Smooth muscle cell (in vitro differentiated cells): ENCODE measurements around the gene EDDM13. TPM values are rescaled to one million over a fixed set of nuclear protein-coding genes. Genes with fewer than 3 reads are reported as not detected.

Experiments used
- DNase-seq: peaks from one replicate; lab custom pipeline; 2025; ENCODE audit not compliant: unreplicated experiment; lab: John Stamatoyannopoulos, UW
- H2AFZ ChIP-seq: fragments of 200-600 bp; sonication (generic); 2 replicates; pipeline ENCODE4 v1.6.0; 2016; ENCODE audit warnings: antibody characterized with exemption, low read depth, mild to moderate bottlenecking
- H3F3A ChIP-seq: fragments of 200-600 bp; sonication (generic); 2 replicates; pipeline ENCODE4 v1.6.0; 2017; ENCODE audit warnings: antibody characterized with exemption, low read depth
- H3K27ac ChIP-seq: fragments of 200-600 bp; sonication (generic); 2 replicates; pipeline ENCODE4 v1.5.1; 2016; ENCODE audit warnings: low read depth, mild to moderate bottlenecking
- H3K27me3 ChIP-seq: fragments of 200-600 bp; sonication (generic); 2 replicates; pipeline ENCODE4 v1.6.1; 2016; ENCODE audit warnings: low read depth, mild to moderate bottlenecking
- H3K36me3 ChIP-seq: fragments of 200-600 bp; sonication (generic); 2 replicates; pipeline ENCODE4 v1.5.1; 2016; ENCODE audit warnings: low read depth
- H3K4me1 ChIP-seq: fragments of 200-600 bp; sonication (generic); 2 replicates; pipeline ENCODE4 v1.5.1; 2016; ENCODE audit warnings: low read depth
- H3K4me2 ChIP-seq: fragments of 200-600 bp; sonication (generic); 2 replicates; pipeline ENCODE4 v1.6.0; 2016; ENCODE audit warnings: mild to moderate bottlenecking
- H3K4me3 ChIP-seq: fragments of 200-600 bp; sonication (generic); 2 replicates; pipeline ENCODE4 v1.5.1; 2016; ENCODE audit warnings: mild to moderate bottlenecking
- H3K79me2 ChIP-seq: fragments of 200-600 bp; sonication (generic); 2 replicates; pipeline ENCODE4 v1.6.0; 2016; ENCODE audit warnings: low read depth, mild to moderate bottlenecking
- H3K9ac ChIP-seq: fragments of 200-600 bp; sonication (generic); 2 replicates; pipeline ENCODE4 v1.6.0; 2016; ENCODE audit warnings: low read depth
- H3K9me3 ChIP-seq: fragments of 200-600 bp; sonication (generic); replicated peaks from 2 replicates; pipeline ENCODE4 v1.5.1; 2016; ENCODE audit warnings: low read depth
- H4K20me1 ChIP-seq: fragments of 200-600 bp; sonication (generic); 2 replicates; pipeline ENCODE4 v1.6.0; 2016; ENCODE audit warnings: low read depth
- WGBS: methylation state at CpG from one replicate; pipeline ENCODE4 v1.1.7; 2016; ENCODE audit warnings: low lambda C conversion rate; 5-methylcytosine and 5-hydroxymethylcytosine counted together
- polyA plus RNA-seq: library from polyadenylated mRNA; unstranded; fragments of >200 nt; fragmentation: Nextera tagmentation; extraction: Ambion mirVana; gene quantifications from 2 replicates; pipeline ENCODE4 v1.2.1, GENCODE V29; 2016
- small RNA-seq: library from RNA; depleted of rRNA; stranded (forward); fragments of <200 nt; gene quantifications from one replicate; pipeline ENCODE3, GENCODE V24; 2014
- total RNA-seq: library from RNA; depleted of rRNA; stranded (reverse); fragments of >200 nt; gene quantifications from 2 replicates; pipeline ENCODE4 v1.2.3, GENCODE V29; 2014
- TF ChIP-seq, protein P1 (sequence below): fragments of 200-600 bp; sonication (generic); IDR thresholded peaks from 2 replicates; pipeline ENCODE4 v1.5.1; 2017; ENCODE audit warnings: borderline replicate concordance, mild to moderate bottlenecking, antibody characterized with exemption; ENCODE audit not compliant: insufficient read depth, poor library complexity, severe bottlenecking

Gene EDDM13
- total and polyA plus RNA-seq, 2 experiments from 2014 or later = 0.58 TPM; not detected in 1

DNA sequence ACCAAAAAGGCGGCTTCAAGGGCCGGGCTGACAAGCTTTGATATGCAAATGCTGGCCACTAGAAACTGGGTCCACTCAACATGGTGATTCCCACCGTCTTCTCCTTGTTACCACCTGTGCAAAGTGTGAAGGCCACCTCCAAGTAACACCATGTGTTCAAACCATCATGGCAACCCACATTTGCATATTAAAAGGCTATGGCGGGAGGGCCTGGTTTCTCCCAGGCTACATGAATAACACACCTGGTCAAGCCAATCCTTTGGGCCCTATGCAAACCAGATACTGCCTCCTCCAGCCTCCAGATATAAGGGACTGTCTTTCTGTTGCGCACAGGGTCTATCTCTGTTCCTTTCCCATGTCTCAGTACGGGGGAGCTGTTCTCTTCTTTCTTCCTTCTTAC lies 78.7 kb downstream of the EDDM13 start:
- H2AFZ ChIP-seq = no peak overlapping the region
- H3K4me1 ChIP-seq = no peaks in the 10 kb centered on the region
- no peak overlapping the region for H3K9ac ChIP-seq
- H3K4me2 ChIP-seq = no peak overlapping the region
- no peaks in the 10 kb centered on the region for H3K79me2 ChIP-seq
- WGBS = 64% methylated on average over 6 of the region's 6 CpGs
- H3F3A ChIP-seq = no peaks in the 10 kb centered on the region
- TF ChIP-seq, protein P1, sequence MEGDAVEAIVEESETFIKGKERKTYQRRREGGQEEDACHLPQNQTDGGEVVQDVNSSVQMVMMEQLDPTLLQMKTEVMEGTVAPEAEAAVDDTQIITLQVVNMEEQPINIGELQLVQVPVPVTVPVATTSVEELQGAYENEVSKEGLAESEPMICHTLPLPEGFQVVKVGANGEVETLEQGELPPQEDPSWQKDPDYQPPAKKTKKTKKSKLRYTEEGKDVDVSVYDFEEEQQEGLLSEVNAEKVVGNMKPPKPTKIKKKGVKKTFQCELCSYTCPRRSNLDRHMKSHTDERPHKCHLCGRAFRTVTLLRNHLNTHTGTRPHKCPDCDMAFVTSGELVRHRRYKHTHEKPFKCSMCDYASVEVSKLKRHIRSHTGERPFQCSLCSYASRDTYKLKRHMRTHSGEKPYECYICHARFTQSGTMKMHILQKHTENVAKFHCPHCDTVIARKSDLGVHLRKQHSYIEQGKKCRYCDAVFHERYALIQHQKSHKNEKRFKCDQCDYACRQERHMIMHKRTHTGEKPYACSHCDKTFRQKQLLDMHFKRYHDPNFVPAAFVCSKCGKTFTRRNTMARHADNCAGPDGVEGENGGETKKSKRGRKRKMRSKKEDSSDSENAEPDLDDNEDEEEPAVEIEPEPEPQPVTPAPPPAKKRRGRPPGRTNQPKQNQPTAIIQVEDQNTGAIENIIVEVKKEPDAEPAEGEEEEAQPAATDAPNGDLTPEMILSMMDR = no peak
- no peaks in the 10 kb centered on the region for H3K9me3 ChIP-seq
- H3K4me3 ChIP-seq = no peak overlapping the region
- no peak overlapping the region for H3K27ac ChIP-seq
- no peaks in the 10 kb centered on the region for H4K20me1 ChIP-seq
- H3K27me3 ChIP-seq = no peaks in the 10 kb centered on the region
- DNase-seq = no peak
- H3K36me3 ChIP-seq = no peaks in the 10 kb centered on the region

DNA sequence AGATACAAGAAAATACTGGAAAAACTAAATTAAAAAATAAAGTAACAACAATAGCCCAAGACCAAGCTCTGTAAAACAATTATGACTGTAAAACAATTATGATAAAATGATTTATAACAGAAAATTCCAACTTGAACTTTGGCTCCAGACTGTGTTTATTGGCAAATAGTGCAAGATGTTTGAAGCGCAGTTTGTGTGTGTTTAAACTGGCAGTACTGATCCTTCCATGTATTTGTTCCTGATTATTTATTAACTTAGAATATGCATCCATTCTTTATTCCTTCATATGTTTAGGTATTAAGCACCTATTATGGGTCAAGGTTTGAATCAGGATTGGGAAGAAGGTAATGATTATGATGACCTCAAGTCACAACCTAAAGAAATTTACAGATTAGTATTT lies 83.0 kb downstream of the EDDM13 start:
- H3K36me3 ChIP-seq = no peaks in the 10 kb centered on the region
- DNase-seq = no peak
- no peak overlapping the region for H3K4me3 ChIP-seq
- H2AFZ ChIP-seq = no peak overlapping the region
- TF ChIP-seq, protein P1 = no peak
- no peaks in the 10 kb centered on the region for H4K20me1 ChIP-seq
- H3K79me2 ChIP-seq = no peaks in the 10 kb centered on the region
- no peaks in the 10 kb centered on the region for H3K4me1 ChIP-seq
- no peaks in the 10 kb centered on the region for H3K27me3 ChIP-seq
- no peaks in the 10 kb centered on the region for H3K9me3 ChIP-seq
- no peak overlapping the region for H3K27ac ChIP-seq
- H3K4me2 ChIP-seq = no peak overlapping the region
- WGBS = 89% methylated on average over 1 of the region's 1 CpG
- no peaks in the 10 kb centered on the region for H3F3A ChIP-seq
- H3K9ac ChIP-seq = no peak overlapping the region

DNA sequence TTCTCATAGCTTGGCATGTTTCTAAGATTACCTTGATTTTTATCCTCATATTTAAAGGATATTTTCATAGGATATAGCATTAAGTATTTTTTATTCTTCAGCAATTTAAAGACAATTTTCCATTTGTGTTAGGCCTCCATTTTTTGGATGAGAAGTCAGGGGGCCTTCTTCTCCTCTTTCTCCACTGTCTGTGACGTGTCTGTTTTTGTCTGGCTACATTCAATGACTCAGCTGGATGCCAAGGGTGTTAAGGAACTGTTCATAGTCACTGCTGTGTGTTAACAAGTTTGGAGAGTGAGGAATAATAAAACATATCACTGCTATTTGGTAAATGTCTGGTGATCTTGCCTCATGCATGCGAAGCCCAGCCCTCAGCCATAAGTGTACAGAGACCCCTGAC lies 84.4 kb downstream of the EDDM13 start:
- Histone ChIP-seq H3K27ac (no peak overlapping the region), H3K4me1 (no peaks in the 10 kb centered on the region), H3K9ac (no peak overlapping the region), H4K20me1 (no peaks in the 10 kb centered on the region), H2AFZ (no peak overlapping the region), H3F3A (no peaks in the 10 kb centered on the region), H3K4me2 (no peak overlapping the region), H3K4me3 (no peak overlapping the region), H3K27me3 (no peaks in the 10 kb centered on the region), H3K79me2 (no peaks in the 10 kb centered on the region), H3K36me3 (no peaks in the 10 kb centered on the region), H3K9me3 (no peaks in the 10 kb centered on the region)
- 58% methylated on average over 2 of the region's 2 CpGs for WGBS
- no peak for DNase-seq
- TF ChIP-seq, protein P1 = no peak

Small RNA genes lying within 50 kb of the gene (small RNA-seq; reads per million reads assigned to genes)
- gene RF00019 = not detected

Other genes with a start within 250 kb of the EDDM13 start
- gene ZNF787, start 151.5 kb upstream of the EDDM13 start, total RNA-seq = 7.4 and 10.0 TPM in 2 replicates
- 20.3 and 22.8 TPM in 2 replicates for gene ZNF787, start 151.5 kb upstream of the EDDM13 start, polyA plus RNA-seq
- gene ZNF444, start 131.5 kb upstream of the EDDM13 start, total RNA-seq = 10.8 and 20.0 TPM in 2 replicates
- gene ZNF444, start 131.5 kb upstream of the EDDM13 start, polyA plus RNA-seq = 40.6 and 55.5 TPM in 2 replicates
- gene GALP, start 96.7 kb upstream of the EDDM13 start, total RNA-seq = not detected in 2 replicates
- not detected in 2 replicates for gene GALP, start 96.7 kb upstream of the EDDM13 start, polyA plus RNA-seq
- not detected in 2 replicates for gene ZSCAN5B, start 75.0 kb upstream of the EDDM13 start, total RNA-seq
- 0.19 TPM in 1 of 2 replicates, not detected in the other for gene ZSCAN5B, start 75.0 kb upstream of the EDDM13 start, polyA plus RNA-seq
- not detected in 2 replicates for gene ZSCAN5C, start 70.5 kb upstream of the EDDM13 start, total RNA-seq
- not detected in 2 replicates for gene ZSCAN5C, start 70.5 kb upstream of the EDDM13 start, polyA plus RNA-seq
- 4.7 and 7.4 TPM in 2 replicates for gene ZSCAN5A, start 42.1 kb downstream of the EDDM13 start, total RNA-seq
- gene ZSCAN5A, start 42.1 kb downstream of the EDDM13 start, polyA plus RNA-seq = 5.3 and 11.0 TPM in 2 replicates
- gene ZNF582, start 120.8 kb downstream of the EDDM13 start, total RNA-seq = 0.99 and 4.9 TPM in 2 replicates
- 3.8 and 4.4 TPM in 2 replicates for gene ZNF582, start 120.8 kb downstream of the EDDM13 start, polyA plus RNA-seq
- gene ZNF583, start 131.6 kb downstream of the EDDM13 start, total RNA-seq = 5.5 and 7.9 TPM in 2 replicates
- 5.2 and 6.4 TPM in 2 replicates for gene ZNF583, start 131.6 kb downstream of the EDDM13 start, polyA plus RNA-seq
- 4.4 and 4.6 TPM in 2 replicates for gene ZNF667, start 204.6 kb downstream of the EDDM13 start, total RNA-seq
- gene ZNF667, start 204.6 kb downstream of the EDDM13 start, polyA plus RNA-seq = 2.3 and 2.7 TPM in 2 replicates
- 0.90 and 2.0 TPM in 2 replicates for gene ZNF471, start 235.1 kb downstream of the EDDM13 start, total RNA-seq
- 1.0 and 1.1 TPM in 2 replicates for gene ZNF471, start 235.1 kb downstream of the EDDM13 start, polyA plus RNA-seq